Astrocyte (in vitro differentiated cells and primary cell): ENCODE results near the gene JAZF1. TPM values are rescaled to one million over a fixed set of nuclear protein-coding genes. Genes with fewer than 3 reads are reported as not detected.

Experiments used
- DNase-seq: peaks from one replicate; pipeline ENCODE4 v3.0.0-alpha.2; 2010; ENCODE audit warnings: low read depth
- FAIRE-seq: peaks from 2 replicates; lab custom pipeline; 2011; peaks lifted over from hg19 to GRCh38; lab: Jason Lieb, UNC
- H2AFZ ChIP-seq: 2 replicates; pipeline ENCODE4 v1.6.0; 2012; ENCODE audit warnings: low read depth, low read length, inconsistent platforms
- H3K27ac ChIP-seq: 2 replicates; pipeline ENCODE4 v1.5.1; 2011; ENCODE audit warnings: low read depth, low read length, inconsistent platforms
- H3K27me3 ChIP-seq: 2 replicates; pipeline ENCODE4 v1.6.0; 2011; ENCODE audit warnings: low read length, inconsistent platforms; ENCODE audit not compliant: insufficient read depth
- H3K36me3 ChIP-seq: 2 replicates; pipeline ENCODE4 v1.5.1; 2011; ENCODE audit warnings: low read length, inconsistent platforms; ENCODE audit not compliant: insufficient read depth
- H3K4me1 ChIP-seq: 2 replicates; pipeline ENCODE4 v1.5.1; 2011; ENCODE audit warnings: low read length, inconsistent platforms; ENCODE audit not compliant: insufficient read depth
- H3K4me2 ChIP-seq: 2 replicates; pipeline ENCODE4 v1.6.0; 2012; ENCODE audit warnings: low read length, inconsistent platforms
- H3K4me3 ChIP-seq: 2 replicates; pipeline ENCODE4 v1.5.1; 2011; ENCODE audit warnings: low read depth, mild to moderate bottlenecking, low read length, inconsistent platforms; ENCODE audit not compliant: insufficient read depth
- H3K79me2 ChIP-seq: 2 replicates; pipeline ENCODE4 v1.6.0; 2012; ENCODE audit warnings: mild to moderate bottlenecking, low read length, inconsistent platforms; ENCODE audit not compliant: insufficient read depth
- H3K9ac ChIP-seq: 2 replicates; pipeline ENCODE4 v1.6.0; 2012; ENCODE audit warnings: mild to moderate bottlenecking, low read length, inconsistent platforms
- H3K9me3 ChIP-seq: 2 replicates; pipeline ENCODE4 v1.5.1; 2012; ENCODE audit warnings: low read depth, mild to moderate bottlenecking, low read length, inconsistent platforms; ENCODE audit not compliant: insufficient read depth
- H4K20me1 ChIP-seq: 2 replicates; pipeline ENCODE4 v1.6.0; 2012; ENCODE audit warnings: low read length, inconsistent platforms; ENCODE audit not compliant: insufficient read depth
- H3K27ac Mint-ChIP-seq: one replicate; pipeline ENCODE4 v1.8.0; 2021; ENCODE audit warnings: mild to moderate bottlenecking, mixed read lengths; ENCODE audit not compliant: unreplicated experiment
- H3K27me3 Mint-ChIP-seq: one replicate; pipeline ENCODE4 v1.8.0; 2021; ENCODE audit warnings: low read depth, mixed read lengths; ENCODE audit not compliant: unreplicated experiment
- H3K36me3 Mint-ChIP-seq: one replicate; pipeline ENCODE4 v1.8.0; 2021; ENCODE audit warnings: low read depth, mixed read lengths; ENCODE audit not compliant: unreplicated experiment
- H3K4me1 Mint-ChIP-seq: one replicate; pipeline ENCODE4 v1.8.0; 2021; ENCODE audit warnings: low read depth, mixed read lengths; ENCODE audit not compliant: unreplicated experiment
- H3K4me3 Mint-ChIP-seq: one replicate; pipeline ENCODE4 v1.8.0; 2021; ENCODE audit warnings: mild to moderate bottlenecking, moderate library complexity, mixed read lengths; ENCODE audit not compliant: unreplicated experiment
- H3K9me3 Mint-ChIP-seq: one replicate; pipeline ENCODE4 v1.8.0; 2021; ENCODE audit warnings: mild to moderate bottlenecking, mixed read lengths; ENCODE audit not compliant: unreplicated experiment
- CTCF ChIP-seq: IDR thresholded peaks from 2 replicates; pipeline ENCODE4 v1.5.1; 2011; ENCODE audit warnings: low read depth, mild to moderate bottlenecking, inconsistent platforms, low read length, moderate library complexity; ENCODE audit not compliant: insufficient read depth
- EZH2 ChIP-seq: IDR thresholded peaks from 2 replicates; pipeline ENCODE4 v1.6.1; 2012; ENCODE audit warnings: mild to moderate bottlenecking, low read length, inconsistent platforms; ENCODE audit not compliant: insufficient read depth
- total RNA-seq: library from RNA; stranded (reverse); gene quantifications from 2 replicates; pipeline ENCODE4 v1.2.1, GENCODE V29; 2021

The JAZF1 gene
- total RNA-seq, 1 donor from 2014 or later = 20.1 TPM

- H3K4me3 ChIP-seq = no peak overlapping the region
- peaks cover 4% of the 10 kb centered on the region for H3K79me2 ChIP-seq
- H3K36me3 Mint-ChIP-seq = no peaks in the 10 kb centered on the region
- no peak overlapping the region for H3K27ac ChIP-seq
- no peaks in the 10 kb centered on the region for H3K36me3 ChIP-seq
- TF ChIP-seq EZH2 (no peak), CTCF (no peak)
- peaks cover 6% of the 10 kb centered on the region for H3K4me1 Mint-ChIP-seq
- H3K4me2 ChIP-seq = peak overlapping the region; percentile 26
- H3K27ac Mint-ChIP-seq = no peak overlapping the region
- H2AFZ ChIP-seq = no peak overlapping the region
- H3K27me3 ChIP-seq = no peaks in the 10 kb centered on the region
- no peaks in the 10 kb centered on the region for H3K27me3 Mint-ChIP-seq
- FAIRE-seq (peak; percentile 63), DNase-seq (peak; percentile 36)
- H3K9me3 ChIP-seq = no peaks in the 10 kb centered on the region
- no peak overlapping the region for H3K9ac ChIP-seq
- H3K4me3 Mint-ChIP-seq = no peak overlapping the region
- H3K4me1 ChIP-seq = peaks cover 10% of the 10 kb centered on the region
- no peaks in the 10 kb centered on the region for H3K9me3 Mint-ChIP-seq
- H4K20me1 ChIP-seq = peaks cover 45% of the 10 kb centered on the region
Observed at GRCh38 chr7:27994639-27995038, 186.0 kb downstream of the JAZF1 start.

- Mint-ChIP-seq H3K4me3 (no peak overlapping the region), H3K27me3 (no peaks in the 10 kb centered on the region), H3K9me3 (no peaks in the 10 kb centered on the region), H3K4me1 (peaks cover 6% of the 10 kb centered on the region), H3K36me3 (peaks cover 7% of the 10 kb centered on the region), H3K27ac (no peak overlapping the region)
- TF ChIP-seq CTCF (no peak), EZH2 (no peak)
- Histone ChIP-seq H3K4me1 (peaks cover 10% of the 10 kb centered on the region), H3K9me3 (no peaks in the 10 kb centered on the region), H3K4me3 (no peak overlapping the region), H3K79me2 (peaks cover 4% of the 10 kb centered on the region), H3K4me2 (no peak overlapping the region), H3K27me3 (no peaks in the 10 kb centered on the region), H3K9ac (no peak overlapping the region), H2AFZ (no peak overlapping the region), H3K36me3 (no peaks in the 10 kb centered on the region), H3K27ac (no peak overlapping the region), H4K20me1 (peaks cover 38% of the 10 kb centered on the region)
- no peak for FAIRE-seq
- DNase-seq = no peak
Observed at GRCh38 chr7:27992755-27993493, 187.7 kb downstream of the JAZF1 start.

- FAIRE-seq = no peak
- H3K27ac ChIP-seq = no peak overlapping the region
- H2AFZ ChIP-seq = no peak overlapping the region
- no peaks in the 10 kb centered on the region for H3K36me3 ChIP-seq
- no peak overlapping the region for H3K9ac ChIP-seq
- no peaks in the 10 kb centered on the region for H3K27me3 Mint-ChIP-seq
- TF ChIP-seq CTCF (no peak), EZH2 (no peak)
- H3K79me2 ChIP-seq = peaks cover 4% of the 10 kb centered on the region
- H3K36me3 Mint-ChIP-seq = peaks cover 9% of the 10 kb centered on the region
- no peak overlapping the region for H3K4me2 ChIP-seq
- no peak overlapping the region for H3K4me3 Mint-ChIP-seq
- peaks cover 34% of the 10 kb centered on the region for H4K20me1 ChIP-seq
- H3K4me3 ChIP-seq = no peak overlapping the region
- H3K9me3 Mint-ChIP-seq = no peaks in the 10 kb centered on the region
- no peaks in the 10 kb centered on the region for H3K9me3 ChIP-seq
- peaks cover 10% of the 10 kb centered on the region for H3K4me1 ChIP-seq
- H3K27ac Mint-ChIP-seq = no peak overlapping the region
- H3K27me3 ChIP-seq = no peaks in the 10 kb centered on the region
- peaks cover 6% of the 10 kb centered on the region for H3K4me1 Mint-ChIP-seq
- DNase-seq = peak; percentile 62
Observed at GRCh38 chr7:27992097-27992496, 188.5 kb downstream of the JAZF1 start.
